ENCODE results near the gene LRRC4B.

DNA sequence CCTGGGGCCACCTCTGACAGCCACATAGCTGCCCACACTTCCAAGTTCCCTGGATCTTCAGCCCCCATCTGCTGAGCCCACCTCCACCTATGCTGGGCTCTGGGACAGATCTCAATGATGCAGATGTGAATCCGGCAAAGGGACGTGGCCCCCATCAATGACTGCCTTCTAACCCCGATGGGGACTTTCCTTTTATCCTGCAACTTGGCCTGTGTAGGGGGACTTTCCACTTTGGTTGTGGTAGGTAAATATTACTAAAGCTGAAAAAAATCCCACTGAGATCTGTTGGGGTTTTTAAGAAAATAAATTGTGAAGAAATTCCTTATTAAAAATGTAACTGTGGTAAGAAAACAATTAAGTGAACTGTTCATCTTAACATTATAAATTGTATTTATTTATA is 33.8 kb downstream of the LRRC4B start:
- TF ChIP-seq, protein P1, sequence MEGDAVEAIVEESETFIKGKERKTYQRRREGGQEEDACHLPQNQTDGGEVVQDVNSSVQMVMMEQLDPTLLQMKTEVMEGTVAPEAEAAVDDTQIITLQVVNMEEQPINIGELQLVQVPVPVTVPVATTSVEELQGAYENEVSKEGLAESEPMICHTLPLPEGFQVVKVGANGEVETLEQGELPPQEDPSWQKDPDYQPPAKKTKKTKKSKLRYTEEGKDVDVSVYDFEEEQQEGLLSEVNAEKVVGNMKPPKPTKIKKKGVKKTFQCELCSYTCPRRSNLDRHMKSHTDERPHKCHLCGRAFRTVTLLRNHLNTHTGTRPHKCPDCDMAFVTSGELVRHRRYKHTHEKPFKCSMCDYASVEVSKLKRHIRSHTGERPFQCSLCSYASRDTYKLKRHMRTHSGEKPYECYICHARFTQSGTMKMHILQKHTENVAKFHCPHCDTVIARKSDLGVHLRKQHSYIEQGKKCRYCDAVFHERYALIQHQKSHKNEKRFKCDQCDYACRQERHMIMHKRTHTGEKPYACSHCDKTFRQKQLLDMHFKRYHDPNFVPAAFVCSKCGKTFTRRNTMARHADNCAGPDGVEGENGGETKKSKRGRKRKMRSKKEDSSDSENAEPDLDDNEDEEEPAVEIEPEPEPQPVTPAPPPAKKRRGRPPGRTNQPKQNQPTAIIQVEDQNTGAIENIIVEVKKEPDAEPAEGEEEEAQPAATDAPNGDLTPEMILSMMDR (IDR thresholded peaks at IDR 0.05) = no peak
- TF ChIP-seq POLR2A (IDR thresholded peaks at IDR 0.05) (no peak), EP300 (IDR thresholded peaks at IDR 0.05) (no peak)
